Endodermal cell (in vitro differentiated cells): Measurements from ENCODE around the gene TGM1. TPM values are rescaled to one million over a fixed set of nuclear protein-coding genes. Genes with fewer than 3 reads are reported as not detected.

ENCODE experiments used
- DNase-seq: peaks from one replicate; pipeline ENCODE4 v3.0.0-alpha.2; 2017
- H3K27ac ChIP-seq: 2 replicates; pipeline ENCODE4 v1.5.1; 2013; ENCODE audit warnings: mild to moderate bottlenecking, low read depth, low read length, moderate library complexity
- H3K27me3 ChIP-seq: 2 replicates; pipeline ENCODE4 v1.6.1; 2013; ENCODE audit warnings: mild to moderate bottlenecking, low read length, moderate library complexity; ENCODE audit not compliant: insufficient read depth, control insufficient read depth, poor library complexity, severe bottlenecking
- H3K36me3 ChIP-seq: 2 replicates; pipeline ENCODE4 v1.7.0; 2013; ENCODE audit warnings: mild to moderate bottlenecking, low read length, moderate library complexity; ENCODE audit not compliant: control insufficient read depth, insufficient read depth
- H3K4me1 ChIP-seq: one replicate; pipeline ENCODE4 v1.7.0; 2013; ENCODE audit warnings: low read length; ENCODE audit not compliant: control insufficient read depth, insufficient read depth
- H3K4me3 ChIP-seq: 2 replicates; pipeline ENCODE4 v1.5.1; 2013; ENCODE audit warnings: mild to moderate bottlenecking, low read length, moderate library complexity
- H3K9ac ChIP-seq: 2 replicates; pipeline ENCODE4 v1.6.1; 2013; ENCODE audit warnings: mild to moderate bottlenecking, low read length, moderate library complexity; ENCODE audit not compliant: poor library complexity, severe bottlenecking; ENCODE audit errors: extremely low read depth
- H3K9me3 ChIP-seq: 2 replicates; pipeline ENCODE4 v1.6.1; 2013; ENCODE audit warnings: mild to moderate bottlenecking, low read length, moderate library complexity; ENCODE audit not compliant: control insufficient read depth
- H3K27ac Mint-ChIP-seq: 2 replicates; pipeline ENCODE4 v1.8.0; 2020; ENCODE audit warnings: mixed read lengths
- H3K27me3 Mint-ChIP-seq: 2 replicates; pipeline ENCODE4 v1.8.0; 2021; ENCODE audit warnings: mild to moderate bottlenecking, mixed read lengths; ENCODE audit not compliant: insufficient read depth
- H3K36me3 Mint-ChIP-seq: 2 replicates; pipeline ENCODE4 v1.8.0; 2020; ENCODE audit warnings: low read depth, mixed read lengths
- H3K4me1 Mint-ChIP-seq: 2 replicates; pipeline ENCODE4 v1.8.0; 2020; ENCODE audit warnings: mixed read lengths
- H3K4me3 Mint-ChIP-seq: 2 replicates; pipeline ENCODE4 v1.8.0; 2020; ENCODE audit warnings: mild to moderate bottlenecking, moderate library complexity, mixed read lengths
- H3K9me3 Mint-ChIP-seq: 2 replicates; pipeline ENCODE4 v1.8.0; 2020; ENCODE audit warnings: mild to moderate bottlenecking, mixed read lengths
- WGBS, 2 experiments: methylation state at CpG; one replicate each; pipeline versions ENCODE4 v1.1.5 to v1.1.7; 2013; ENCODE audit warnings: missing lambda C conversion rate in 2 of 2, mixed read lengths in 1 of 2; ENCODE audit not compliant: insufficient coverage in 1 of 2, insufficient read length in 1 of 2; 5-methylcytosine and 5-hydroxymethylcytosine counted together
- total RNA-seq, 2 donors: library from RNA; stranded (reverse); fragmentation: NEBNext Ultra II Directional in 1 of 2; extraction: Animal tissue kit (Norgen Biotek cat#: 25700) in 1 of 2; gene quantifications; 2 replicates in 1 of 2; 3 replicates in 1 of 2; pipeline ENCODE4 v1.2.1, GENCODE V29; 2021
- TF ChIP-seq, protein P1 (sequence below): fragments of 200-600 bp; sonication (generic); conservative IDR thresholded peaks from 2 replicates; pipeline ENCODE4 v1.5.0; 2021; ENCODE audit warnings: antibody characterized with exemption, mild to moderate bottlenecking

Gene TGM1
- total RNA-seq, 2 donors from 2014 or later, result 1.6 to 3.4 TPM

DNA sequence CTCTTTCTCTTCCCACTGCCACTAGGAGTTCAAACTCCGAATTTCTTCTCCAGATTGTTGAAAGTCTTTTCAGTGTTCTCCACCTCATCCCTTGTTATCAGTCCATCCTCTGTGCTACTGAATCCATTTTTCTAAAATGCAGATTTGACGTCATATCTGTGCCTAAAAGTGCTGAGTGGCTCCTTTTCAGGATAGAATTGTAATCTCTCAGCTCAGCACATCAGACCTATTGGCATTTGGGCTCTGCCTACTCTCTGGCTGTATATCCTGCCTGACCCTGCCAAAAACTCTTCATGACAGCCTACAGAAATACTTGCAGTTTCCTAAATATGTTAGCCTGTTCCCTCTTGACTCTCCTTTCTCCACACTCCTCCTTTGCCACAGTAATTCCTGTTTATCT, 9.5 kb upstream of the TGM1 start:
- no peaks in the 10 kb centered on the region for H3K36me3 ChIP-seq
- no peak overlapping the region for H3K4me3 ChIP-seq
- H3K4me1 Mint-ChIP-seq, result peaks cover 4% of the 10 kb centered on the region
- 89 to 100% methylated on average over 2 of the region's 2 CpGs for WGBS, 2 experiments
- H3K27me3 Mint-ChIP-seq, result no peaks in the 10 kb centered on the region
- H3K4me3 Mint-ChIP-seq, result peak overlapping the region; percentile 75
- no peaks in the 10 kb centered on the region for H3K9me3 ChIP-seq
- no peak overlapping the region for H3K27ac Mint-ChIP-seq
- no peaks in the 10 kb centered on the region for H3K36me3 Mint-ChIP-seq
- TF ChIP-seq, protein P1, sequence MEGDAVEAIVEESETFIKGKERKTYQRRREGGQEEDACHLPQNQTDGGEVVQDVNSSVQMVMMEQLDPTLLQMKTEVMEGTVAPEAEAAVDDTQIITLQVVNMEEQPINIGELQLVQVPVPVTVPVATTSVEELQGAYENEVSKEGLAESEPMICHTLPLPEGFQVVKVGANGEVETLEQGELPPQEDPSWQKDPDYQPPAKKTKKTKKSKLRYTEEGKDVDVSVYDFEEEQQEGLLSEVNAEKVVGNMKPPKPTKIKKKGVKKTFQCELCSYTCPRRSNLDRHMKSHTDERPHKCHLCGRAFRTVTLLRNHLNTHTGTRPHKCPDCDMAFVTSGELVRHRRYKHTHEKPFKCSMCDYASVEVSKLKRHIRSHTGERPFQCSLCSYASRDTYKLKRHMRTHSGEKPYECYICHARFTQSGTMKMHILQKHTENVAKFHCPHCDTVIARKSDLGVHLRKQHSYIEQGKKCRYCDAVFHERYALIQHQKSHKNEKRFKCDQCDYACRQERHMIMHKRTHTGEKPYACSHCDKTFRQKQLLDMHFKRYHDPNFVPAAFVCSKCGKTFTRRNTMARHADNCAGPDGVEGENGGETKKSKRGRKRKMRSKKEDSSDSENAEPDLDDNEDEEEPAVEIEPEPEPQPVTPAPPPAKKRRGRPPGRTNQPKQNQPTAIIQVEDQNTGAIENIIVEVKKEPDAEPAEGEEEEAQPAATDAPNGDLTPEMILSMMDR, result no peak
- no peak overlapping the region for H3K9ac ChIP-seq
- no peak for DNase-seq
- no peaks in the 10 kb centered on the region for H3K27me3 ChIP-seq
- H3K9me3 Mint-ChIP-seq, result no peaks in the 10 kb centered on the region
- no peak overlapping the region for H3K27ac ChIP-seq
- no peaks in the 10 kb centered on the region for H3K4me1 ChIP-seq

- 27 to 28% methylated on average over 2 to 3 of the region's 3 CpGs for WGBS, 2 experiments
- H3K4me1 Mint-ChIP-seq, result peaks cover 4% of the 10 kb centered on the region
- Histone ChIP-seq H3K36me3 (no peaks in the 10 kb centered on the region), H3K9me3 (no peaks in the 10 kb centered on the region), H3K4me3 (peak overlapping the region; percentile 90), H3K27ac (no peak overlapping the region), H3K9ac (peak overlapping the region; percentile 98), H3K4me1 (no peaks in the 10 kb centered on the region), H3K27me3 (no peaks in the 10 kb centered on the region)
- H3K4me3 Mint-ChIP-seq, result peak overlapping the region; percentile 75
- TF ChIP-seq, protein P1, result no peak
- no peaks in the 10 kb centered on the region for H3K27me3 Mint-ChIP-seq
- H3K36me3 Mint-ChIP-seq, result peaks cover 5% of the 10 kb centered on the region
- H3K9me3 Mint-ChIP-seq, result no peaks in the 10 kb centered on the region
- DNase-seq, result no peak
- H3K27ac Mint-ChIP-seq, result peak overlapping the region; percentile 86
Measured at GRCh38 chr14:24271834-24272263, 8.9 kb upstream of the TGM1 start.

- TF ChIP-seq, protein P1, result peak; percentile 76
- Histone ChIP-seq H3K4me1 (no peaks in the 10 kb centered on the region), H3K27ac (peak within 1 kb of the TSS; percentile 96), H3K9ac (peak within 1 kb of the TSS; percentile 98), H3K27me3 (no peaks in the 10 kb centered on the region), H3K36me3 (no peaks in the 10 kb centered on the region), H3K4me3 (peak within 1 kb of the TSS; percentile 90), H3K9me3 (no peaks in the 10 kb centered on the region)
- peak; percentile 98 for DNase-seq
- Mint-ChIP-seq H3K4me3 (peak within 1 kb of the TSS; percentile 75), H3K36me3 (peaks cover 5% of the 10 kb centered on the region), H3K4me1 (peaks cover 4% of the 10 kb centered on the region), H3K27ac (peak within 1 kb of the TSS; percentile 95), H3K9me3 (no peaks in the 10 kb centered on the region), H3K27me3 (no peaks in the 10 kb centered on the region)
- WGBS, 2 experiments, result 0 to 1% methylated on average over 48 to 61 of the region's 61 CpGs
Measured at GRCh38 chr14:24271134-24271833, 8.3 kb upstream of the TGM1 start, which contains the start of gene RABGGTA. RABGGTA (minus strand) TSS chr14:24271597; CDS start chr14:24271115, 482 bp downstream.
